ENCODE measurements around the gene MEX3D. TPM values are rescaled to one million over a fixed set of nuclear protein-coding genes. Genes with fewer than 3 reads are reported as not detected.

The MEX3D gene
- total RNA-seq, 4 donors from 2014 or later: 21.6 to 64.4 (median 47.5) TPM

GRCh38 chr19:1609680-1610474, 41.8 kb upstream of the MEX3D start:
- intact Hi-C loops (cut with DNase I): no loop called here
- Histone ChIP-seq H3K4me1 (peaks cover 8 to 20% (median 13%) of the 10 kb centered on the region in 4 donors), H3K27me3 (no peaks in the 10 kb centered on the region), H3K9me3 (no peaks in the 10 kb centered on the region), H3K27ac (replicated peaks in 1 of 4) (no peak overlapping the region), H3K4me3 (no peak overlapping the region), H3K36me3 (peaks cover 13 to 55% (median 52%) of the 10 kb centered on the region in 4 donors)
- no peak for DNase-seq (ENCODE audit: extremely low spot score)
- WGBS: 93% methylated on average over 7 of the region's 16 CpGs
- no peak for TF ChIP-seq POLR2A (IDR thresholded peaks at IDR 0.05; ENCODE audit: low read depth)
- TF ChIP-seq EP300 (IDR thresholded peaks at IDR 0.05): no peak
- no peak for TF ChIP-seq POLR2AphosphoS5 (IDR thresholded peaks at IDR 0.05)
- TF ChIP-seq, protein P1, sequence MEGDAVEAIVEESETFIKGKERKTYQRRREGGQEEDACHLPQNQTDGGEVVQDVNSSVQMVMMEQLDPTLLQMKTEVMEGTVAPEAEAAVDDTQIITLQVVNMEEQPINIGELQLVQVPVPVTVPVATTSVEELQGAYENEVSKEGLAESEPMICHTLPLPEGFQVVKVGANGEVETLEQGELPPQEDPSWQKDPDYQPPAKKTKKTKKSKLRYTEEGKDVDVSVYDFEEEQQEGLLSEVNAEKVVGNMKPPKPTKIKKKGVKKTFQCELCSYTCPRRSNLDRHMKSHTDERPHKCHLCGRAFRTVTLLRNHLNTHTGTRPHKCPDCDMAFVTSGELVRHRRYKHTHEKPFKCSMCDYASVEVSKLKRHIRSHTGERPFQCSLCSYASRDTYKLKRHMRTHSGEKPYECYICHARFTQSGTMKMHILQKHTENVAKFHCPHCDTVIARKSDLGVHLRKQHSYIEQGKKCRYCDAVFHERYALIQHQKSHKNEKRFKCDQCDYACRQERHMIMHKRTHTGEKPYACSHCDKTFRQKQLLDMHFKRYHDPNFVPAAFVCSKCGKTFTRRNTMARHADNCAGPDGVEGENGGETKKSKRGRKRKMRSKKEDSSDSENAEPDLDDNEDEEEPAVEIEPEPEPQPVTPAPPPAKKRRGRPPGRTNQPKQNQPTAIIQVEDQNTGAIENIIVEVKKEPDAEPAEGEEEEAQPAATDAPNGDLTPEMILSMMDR (IDR thresholded peaks at IDR 0.05): no peak

- TF ChIP-seq, protein P1 (IDR thresholded peaks at IDR 0.05): no peak
- no peak for TF ChIP-seq EP300 (IDR thresholded peaks at IDR 0.05)
- no peak for TF ChIP-seq POLR2AphosphoS5 (IDR thresholded peaks at IDR 0.05)
- TF ChIP-seq POLR2A (IDR thresholded peaks at IDR 0.05; ENCODE audit: low read depth): no peak
- Histone ChIP-seq H3K27ac (replicated peaks in 1 of 4) (no peak overlapping the region), H3K36me3 (peaks cover 10 to 47% (median 44%) of the 10 kb centered on the region in 4 donors), H3K4me3 (no peak overlapping the region), H3K4me1 (peaks cover 15 to 29% (median 20%) of the 10 kb centered on the region in 4 donors), H3K9me3 (no peaks in the 10 kb centered on the region), H3K27me3 (no peaks in the 10 kb centered on the region)
- WGBS: 59% methylated on average over 10 of the region's 10 CpGs
- no peak for DNase-seq (ENCODE audit: extremely low spot score)
- intact Hi-C loops (cut with DNase I): no loop called here
Observed at GRCh38 chr19:1609103-1609396, 40.9 kb upstream of the MEX3D start.

GRCh38 chr19:1608359-1609102, 40.4 kb upstream of the MEX3D start:
- peaks cover 20 to 34% (median 26%) of the 10 kb centered on the region in 4 donors for H3K4me1 ChIP-seq
- TF ChIP-seq, protein P1 (IDR thresholded peaks at IDR 0.05): no peak
- no peak for TF ChIP-seq EP300 (IDR thresholded peaks at IDR 0.05)
- no peak for TF ChIP-seq POLR2A (IDR thresholded peaks at IDR 0.05; ENCODE audit: low read depth)
- no peak for TF ChIP-seq POLR2AphosphoS5 (IDR thresholded peaks at IDR 0.05)
- 41% methylated on average over 12 of the region's 23 CpGs for WGBS
- DNase-seq (ENCODE audit: extremely low spot score): no peak
- H3K9me3 ChIP-seq: no peaks in the 10 kb centered on the region
- intact Hi-C loops (cut with DNase I): no loop called here
- no peaks in the 10 kb centered on the region for H3K27me3 ChIP-seq
- H3K4me3 ChIP-seq: no peak overlapping the region
- peaks cover 10 to 41% (median 38%) of the 10 kb centered on the region in 4 donors for H3K36me3 ChIP-seq
- no peak overlapping the region for H3K27ac ChIP-seq (replicated peaks in 1 of 4)

GRCh38 chr19:1606138-1606651, 38.1 kb upstream of the MEX3D start:
- intact Hi-C loops (cut with DNase I): loop anchor here (2.0 kb wide), 1 partner anchor 45 kb away; no protein-coding TSS in a partner anchor
- H3K27ac ChIP-seq (replicated peaks in 1 of 4): peak overlapping the region; percentile 92 to 95 (median 94)
- TF ChIP-seq, protein P1 (IDR thresholded peaks at IDR 0.05): no peak
- TF ChIP-seq EP300 (IDR thresholded peaks at IDR 0.05): no peak
- TF ChIP-seq POLR2A (IDR thresholded peaks at IDR 0.05; ENCODE audit: low read depth): no peak
- no peak for TF ChIP-seq POLR2AphosphoS5 (IDR thresholded peaks at IDR 0.05)
- WGBS: 19% methylated on average over 8 of the region's 16 CpGs
- H3K9me3 ChIP-seq: no peaks in the 10 kb centered on the region
- H3K27me3 ChIP-seq: no peaks in the 10 kb centered on the region
- H3K4me1 ChIP-seq: peaks cover 30 to 57% (median 44%) of the 10 kb centered on the region in 4 donors
- peak overlapping the region; percentile 80 to 100 (median 95) for H3K4me3 ChIP-seq
- DNase-seq (ENCODE audit: extremely low spot score): no peak
- peaks cover 1 to 31% (median 24%) of the 10 kb centered on the region in 4 donors for H3K36me3 ChIP-seq

All from esophagus muscularis mucosa (tissue), 4 donors.